ENCODE measurements around the gene TFE3.

TFE3 gene

GRCh38 chrX:49000636-49001035 lies 42.5 kb downstream of the TFE3 start:
- H3K4me3 ChIP-seq (ENCODE audit: low read depth, low read length) = no peak overlapping the region
- TF ChIP-seq CTCF (IDR thresholded peaks at IDR 0.05; ENCODE audit: borderline replicate concordance, insufficient read depth, low read depth, low read length) = no peak

GRCh38 chrX:48999030-48999429 lies 44.1 kb downstream of the TFE3 start:
- no peak for TF ChIP-seq CTCF (IDR thresholded peaks at IDR 0.05; ENCODE audit: borderline replicate concordance, insufficient read depth, low read depth, low read length)
- H3K4me3 ChIP-seq (ENCODE audit: low read depth, low read length) = no peak overlapping the region

- TF ChIP-seq CTCF (IDR thresholded peaks at IDR 0.05; ENCODE audit: borderline replicate concordance, insufficient read depth, low read depth, low read length) = no peak
- H3K4me3 ChIP-seq (ENCODE audit: low read depth, low read length) = no peak overlapping the region
Measured at GRCh38 chrX:48998391-48998790, 44.8 kb downstream of the TFE3 start.

GRCh38 chrX:48997865-48998264 lies 45.3 kb downstream of the TFE3 start:
- no peak for TF ChIP-seq CTCF (IDR thresholded peaks at IDR 0.05; ENCODE audit: borderline replicate concordance, insufficient read depth, low read depth, low read length)

GRCh38 chrX:48997455-48997854 lies 45.7 kb downstream of the TFE3 start:
- no peak for TF ChIP-seq CTCF (IDR thresholded peaks at IDR 0.05; ENCODE audit: borderline replicate concordance, insufficient read depth, low read depth, low read length)

More at GRCh38 chrX:48997865-48998264, 45.3 kb downstream of the TFE3 start:
- H3K4me3 ChIP-seq (ENCODE audit: low read depth, low read length) = no peak overlapping the region

GRCh38 chrX:48996969-48997368 lies 46.2 kb downstream of the TFE3 start:
- no peak overlapping the region for H3K4me3 ChIP-seq (ENCODE audit: low read depth, low read length)
- TF ChIP-seq CTCF (IDR thresholded peaks at IDR 0.05; ENCODE audit: borderline replicate concordance, insufficient read depth, low read depth, low read length) = no peak

More at GRCh38 chrX:48997455-48997854, 45.7 kb downstream of the TFE3 start:
- no peak overlapping the region for H3K4me3 ChIP-seq (ENCODE audit: low read depth, low read length)

GRCh38 chrX:48992341-48992740 lies 50.8 kb downstream of the TFE3 start:
- no peak for TF ChIP-seq CTCF (IDR thresholded peaks at IDR 0.05; ENCODE audit: borderline replicate concordance, insufficient read depth, low read depth, low read length)
- no peak overlapping the region for H3K4me3 ChIP-seq (ENCODE audit: low read depth, low read length)
